ENCODE results near the gene AQP12A. TPM values are rescaled to one million over a fixed set of nuclear protein-coding genes. Genes with fewer than 3 reads are reported as not detected.

AQP12A gene
- total RNA-seq, 2 donors from 2014 or later, result 29.6 to 130 TPM

DNA sequence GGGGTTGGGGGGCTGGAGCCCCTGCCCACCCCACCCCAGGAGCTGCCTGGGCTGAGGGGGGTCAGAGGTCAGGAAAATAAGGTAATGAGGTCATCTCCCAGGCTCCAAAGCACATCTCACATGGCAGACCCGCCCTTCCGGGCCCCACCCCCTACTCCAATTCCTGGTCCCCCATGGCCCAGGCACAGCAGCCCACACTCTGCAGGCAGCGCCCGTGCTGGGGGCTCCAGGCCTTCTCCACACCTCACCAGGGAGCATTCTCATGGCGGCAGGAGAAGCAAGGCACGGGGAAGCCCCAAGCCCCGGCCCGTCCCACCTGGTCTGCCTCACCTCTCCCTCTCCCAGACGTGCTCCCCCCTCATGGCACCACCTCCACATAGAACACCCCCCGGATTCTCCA, 43.8 kb downstream of the AQP12A start:
- intact Hi-C loops (cut with DNase I), result no loop called here
- Histone ChIP-seq H3K36me3 (replicated peaks in 1 of 2; ENCODE audit: insufficient read depth in 1 of 2, low read depth in 2 of 2) (no peaks in the 10 kb centered on the region), H3K27ac (no peak overlapping the region), H3K4me3 (no peak overlapping the region), H3K9me3 (no peaks in the 10 kb centered on the region), H3K27me3 (no peaks in the 10 kb centered on the region), H3K4me1 (no peaks in the 10 kb centered on the region)
- ATAC-seq, result no peak
- TF ChIP-seq POLR2A (IDR thresholded peaks at IDR 0.05), result no peak
- TF ChIP-seq, protein P1, sequence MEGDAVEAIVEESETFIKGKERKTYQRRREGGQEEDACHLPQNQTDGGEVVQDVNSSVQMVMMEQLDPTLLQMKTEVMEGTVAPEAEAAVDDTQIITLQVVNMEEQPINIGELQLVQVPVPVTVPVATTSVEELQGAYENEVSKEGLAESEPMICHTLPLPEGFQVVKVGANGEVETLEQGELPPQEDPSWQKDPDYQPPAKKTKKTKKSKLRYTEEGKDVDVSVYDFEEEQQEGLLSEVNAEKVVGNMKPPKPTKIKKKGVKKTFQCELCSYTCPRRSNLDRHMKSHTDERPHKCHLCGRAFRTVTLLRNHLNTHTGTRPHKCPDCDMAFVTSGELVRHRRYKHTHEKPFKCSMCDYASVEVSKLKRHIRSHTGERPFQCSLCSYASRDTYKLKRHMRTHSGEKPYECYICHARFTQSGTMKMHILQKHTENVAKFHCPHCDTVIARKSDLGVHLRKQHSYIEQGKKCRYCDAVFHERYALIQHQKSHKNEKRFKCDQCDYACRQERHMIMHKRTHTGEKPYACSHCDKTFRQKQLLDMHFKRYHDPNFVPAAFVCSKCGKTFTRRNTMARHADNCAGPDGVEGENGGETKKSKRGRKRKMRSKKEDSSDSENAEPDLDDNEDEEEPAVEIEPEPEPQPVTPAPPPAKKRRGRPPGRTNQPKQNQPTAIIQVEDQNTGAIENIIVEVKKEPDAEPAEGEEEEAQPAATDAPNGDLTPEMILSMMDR (IDR thresholded peaks at IDR 0.05), result no peak
- no peak for DNase-seq
- WGBS, 2 donors, result 82 to 91% methylated on average over 9 to 10 of the region's 10 CpGs

- WGBS, 2 donors, result 82 to 87% methylated on average over 12 to 32 of the region's 35 CpGs
- Histone ChIP-seq H3K36me3 (replicated peaks in 1 of 2; ENCODE audit: insufficient read depth in 1 of 2, low read depth in 2 of 2) (no peaks in the 10 kb centered on the region), H3K4me3 (no peak overlapping the region), H3K4me1 (no peaks in the 10 kb centered on the region), H3K27ac (no peak overlapping the region), H3K27me3 (no peaks in the 10 kb centered on the region), H3K9me3 (no peaks in the 10 kb centered on the region)
- TF ChIP-seq, protein P1 (IDR thresholded peaks at IDR 0.05), result no peak
- TF ChIP-seq POLR2A (IDR thresholded peaks at IDR 0.05), result no peak
- DNase-seq, result no peak
- intact Hi-C loops (cut with DNase I), result no loop called here
- ATAC-seq, result no peak
Observed at GRCh38 chr2:240736281-240737250, 44.9 kb downstream of the AQP12A start.

GRCh38 chr2:240737512-240737911, 45.8 kb downstream of the AQP12A start:
- 60 to 96% methylated on average over 5 of the region's 5 CpGs for whole genome bisulfite sequencing, 2 donors
- no peaks in the 10 kb centered on the region for H3K4me1 ChIP-seq
- no peak overlapping the region for H3K27ac ChIP-seq
- intact Hi-C loops (cut with DNase I), result no loop called here
- TF ChIP-seq POLR2A (IDR thresholded peaks at IDR 0.05), result no peak
- TF ChIP-seq, protein P1 (IDR thresholded peaks at IDR 0.05), result no peak
- H3K9me3 ChIP-seq, result no peaks in the 10 kb centered on the region
- DNase-seq, result no peak
- ATAC-seq, result no peak
- H3K27me3 ChIP-seq, result no peaks in the 10 kb centered on the region
- no peaks in the 10 kb centered on the region for H3K36me3 ChIP-seq (replicated peaks in 1 of 2; ENCODE audit: insufficient read depth in 1 of 2, low read depth in 2 of 2)
- H3K4me3 ChIP-seq, result no peak overlapping the region

DNA sequence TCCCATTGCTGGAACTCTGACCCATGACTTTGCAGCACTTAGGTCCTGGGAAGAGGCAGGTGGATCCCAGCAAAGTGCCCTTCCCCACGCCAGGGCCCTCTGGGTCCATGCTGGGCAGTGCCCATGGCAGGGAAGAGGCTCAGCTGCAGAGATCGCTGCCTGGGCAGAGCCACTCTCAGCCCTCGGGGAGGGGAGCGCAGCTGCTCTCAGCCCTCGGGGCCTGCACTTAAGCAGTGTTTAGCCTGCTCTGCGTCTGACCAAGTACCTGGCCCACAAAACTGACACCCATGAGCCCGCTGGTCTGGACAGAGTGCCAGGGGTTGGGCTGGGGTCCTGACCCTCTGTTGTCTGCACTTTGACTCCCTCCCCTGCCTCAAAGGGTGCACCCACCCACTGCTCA, 46.3 kb downstream of the AQP12A start:
- DNase-seq, result no peak
- intact Hi-C loops (cut with DNase I), result no loop called here
- WGBS, 2 donors, result 80 to 83% methylated on average over 2 to 7 of the region's 7 CpGs

More for the DNA sequence above, 46.3 kb downstream of the AQP12A start:
- Histone ChIP-seq H3K4me1 (no peaks in the 10 kb centered on the region), H3K27ac (no peak overlapping the region), H3K27me3 (no peaks in the 10 kb centered on the region), H3K9me3 (no peaks in the 10 kb centered on the region), H3K36me3 (replicated peaks in 1 of 2; ENCODE audit: insufficient read depth in 1 of 2, low read depth in 2 of 2) (no peaks in the 10 kb centered on the region), H3K4me3 (no peak overlapping the region)
- ATAC-seq, result no peak
- TF ChIP-seq, protein P1 (IDR thresholded peaks at IDR 0.05), result no peak
- no peak for TF ChIP-seq POLR2A (IDR thresholded peaks at IDR 0.05)

All from body of pancreas (tissue), 4 donors.